Activated naive CD8-positive, alpha-beta T cell treated with anti-CD3 and anti-CD28 coated beads for 36 hours (primary cell): Measurements from ENCODE around the gene PINLYP. TPM values are rescaled to one million over a fixed set of nuclear protein-coding genes. Genes with fewer than 3 reads are reported as not detected.
"Not testable (repeated sequence)": the region's sequence is repeated elsewhere in the genome, so short reads cannot be mapped to it uniquely, and the experiment has no call there.

Experiments used
- DNase-seq: peaks from one replicate; pipeline ENCODE4 v3.0.0; 2021
- H3K27ac Mint-ChIP-seq: one replicate; pipeline ENCODE4 v1.8.0; 2022; ENCODE audit warnings: mild to moderate bottlenecking, moderate library complexity, mixed read lengths
- H3K27me3 Mint-ChIP-seq: one replicate; pipeline ENCODE4 v1.8.0; 2022; ENCODE audit warnings: mild to moderate bottlenecking, mixed read lengths
- H3K36me3 Mint-ChIP-seq: one replicate; pipeline ENCODE4 v1.8.0; 2021; ENCODE audit warnings: mild to moderate bottlenecking, mixed read lengths
- H3K4me1 Mint-ChIP-seq: one replicate; pipeline ENCODE4 v1.8.0; 2021; ENCODE audit warnings: mixed read lengths
- H3K4me3 Mint-ChIP-seq: one replicate; pipeline ENCODE4 v1.8.0; 2022; ENCODE audit warnings: mild to moderate bottlenecking, moderate library complexity, mixed read lengths
- H3K9me3 Mint-ChIP-seq: one replicate; pipeline ENCODE4 v1.8.0; 2022; ENCODE audit warnings: mixed read lengths
- total RNA-seq, 2 experiments: library from RNA; stranded (reverse); gene quantifications; one replicate each; pipeline ENCODE4 v1.2.3, GENCODE V29; 2021

PINLYP gene
- total RNA-seq, 2 experiments from 2014 or later, result 14.3 to 16.8 TPM

DNA sequence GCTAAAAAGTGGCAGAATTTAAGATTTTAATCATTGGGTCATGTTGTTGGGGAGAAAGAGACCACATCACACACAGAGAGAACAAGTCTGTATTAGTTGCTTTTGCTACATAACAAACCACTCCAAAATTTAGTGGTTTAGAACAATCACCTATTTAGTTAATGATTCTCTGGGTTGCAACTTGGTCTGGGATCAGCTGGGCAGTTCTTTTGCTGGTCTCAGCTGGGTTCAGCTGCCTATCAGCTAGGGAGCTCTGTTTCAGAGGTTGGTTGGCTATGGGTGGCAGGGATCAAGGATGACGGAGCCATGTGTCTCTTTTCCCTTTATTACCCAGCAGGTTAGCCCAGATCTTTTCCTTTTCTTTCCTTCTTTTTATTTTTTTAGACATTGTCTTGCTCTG is 8.9 kb downstream of the PINLYP start:
- Mint-ChIP-seq H3K9me3 (no peaks in the 10 kb centered on the region), H3K4me1 (peaks cover 18% of the 10 kb centered on the region), H3K27me3 (no peaks in the 10 kb centered on the region), H3K27ac (peak overlapping the region; percentile 69), H3K36me3 (peaks cover 22% of the 10 kb centered on the region), H3K4me3 (no peak overlapping the region)
- DNase-seq, result no peak

DNA sequence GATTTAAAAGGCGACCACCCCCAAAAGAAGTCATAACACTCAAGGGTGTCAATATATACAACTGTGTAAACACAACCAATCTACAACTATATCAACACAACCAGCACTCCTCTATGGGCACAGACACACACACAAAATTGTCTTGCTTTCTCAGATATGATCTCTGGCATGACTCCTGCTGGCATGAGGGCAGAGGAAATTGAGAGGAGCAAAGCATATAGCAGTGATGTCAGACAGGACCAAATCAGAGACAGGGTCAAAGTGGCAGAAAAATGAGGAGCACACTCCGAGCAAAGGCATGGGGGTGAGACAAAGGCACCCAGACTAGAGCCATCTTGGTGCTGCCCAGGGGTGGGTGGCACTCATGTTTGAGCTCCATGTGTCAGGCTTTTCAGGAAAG is 10.7 kb downstream of the PINLYP start:
- Mint-ChIP-seq H3K9me3 (no peaks in the 10 kb centered on the region), H3K27ac (no peak overlapping the region), H3K4me1 (peaks cover 20% of the 10 kb centered on the region), H3K4me3 (no peak overlapping the region), H3K27me3 (no peaks in the 10 kb centered on the region), H3K36me3 (peaks cover 31% of the 10 kb centered on the region)
- DNase-seq, result no peak

DNA sequence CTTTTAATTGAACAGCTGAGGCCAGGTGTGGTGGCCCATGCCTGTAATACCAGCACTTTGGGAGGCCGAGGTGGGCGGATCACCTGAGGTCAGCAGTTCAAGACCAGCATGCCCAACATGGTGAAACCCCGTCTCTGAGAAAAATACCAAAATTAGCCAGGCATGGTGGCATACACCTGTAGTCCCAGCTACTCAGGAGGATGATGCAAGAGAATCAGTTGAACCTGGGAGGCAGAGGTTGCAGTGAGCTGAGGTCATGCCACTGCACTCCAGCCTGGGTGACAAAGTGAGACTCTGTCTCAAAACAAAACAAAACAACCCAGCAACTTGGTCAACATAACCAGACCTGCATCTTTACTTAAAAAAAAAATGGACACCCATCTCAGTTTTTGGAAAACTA is 11.4 kb downstream of the PINLYP start:
- Mint-ChIP-seq H3K36me3 (peaks cover 31% of the 10 kb centered on the region), H3K4me1 (peaks cover 13% of the 10 kb centered on the region)
- H3K27me3 Mint-ChIP-seq, H3K4me3 Mint-ChIP-seq, H3K27ac Mint-ChIP-seq, H3K9me3 Mint-ChIP-seq, DNase-seq: not testable (repeated sequence)

DNA sequence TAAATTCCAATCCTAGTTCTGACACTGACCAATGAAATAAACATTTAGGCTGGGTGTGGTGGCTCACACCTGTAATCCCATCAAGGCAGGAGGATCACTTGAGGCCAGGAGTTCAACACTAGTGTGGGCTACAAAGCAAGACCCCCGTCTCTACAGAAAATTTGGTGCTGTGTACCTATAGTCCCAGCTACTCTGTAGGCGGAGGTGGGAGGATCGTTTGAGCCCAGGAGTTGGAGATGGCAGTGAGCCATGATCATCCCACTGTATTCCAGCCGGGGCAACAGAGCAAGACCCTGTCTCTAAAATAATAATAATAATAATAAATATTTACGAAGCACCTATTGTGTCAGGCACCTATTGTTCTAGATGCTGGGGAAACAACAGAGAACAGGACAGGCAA is 13.7 kb downstream of the PINLYP start:
- no peaks in the 10 kb centered on the region for H3K9me3 Mint-ChIP-seq
- H3K27me3 Mint-ChIP-seq, result no peaks in the 10 kb centered on the region
- peaks cover 41% of the 10 kb centered on the region for H3K36me3 Mint-ChIP-seq
- no peak overlapping the region for H3K4me3 Mint-ChIP-seq
- DNase-seq, result no peak
- peak overlapping the region; percentile 66 for H3K27ac Mint-ChIP-seq
- peaks cover 21% of the 10 kb centered on the region for H3K4me1 Mint-ChIP-seq

DNA sequence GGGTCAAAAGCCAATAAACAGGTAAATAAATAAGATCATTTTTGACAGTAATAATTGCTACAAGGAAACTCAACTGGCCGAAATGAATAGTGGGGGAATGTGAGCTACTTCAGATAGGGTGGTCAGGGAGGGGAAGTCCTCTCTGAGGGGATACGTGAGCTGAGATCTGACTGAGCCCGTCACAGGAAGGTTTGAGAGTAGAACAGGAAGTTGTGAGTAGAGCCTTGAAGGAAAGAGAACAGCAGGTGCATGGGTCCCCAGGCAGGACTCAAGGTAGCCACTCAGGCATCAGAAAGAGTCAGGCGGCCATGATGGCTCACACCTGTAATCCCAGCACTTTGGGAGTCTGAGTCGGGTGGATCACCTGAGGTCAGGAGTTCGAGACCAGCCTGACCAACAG is 14.1 kb downstream of the PINLYP start:
- Mint-ChIP-seq H3K4me1 (peaks cover 20% of the 10 kb centered on the region), H3K9me3 (no peaks in the 10 kb centered on the region), H3K4me3 (no peak overlapping the region), H3K27ac (peak overlapping the region; percentile 66), H3K36me3 (peaks cover 39% of the 10 kb centered on the region), H3K27me3 (no peaks in the 10 kb centered on the region)
- no peak for DNase-seq

DNA sequence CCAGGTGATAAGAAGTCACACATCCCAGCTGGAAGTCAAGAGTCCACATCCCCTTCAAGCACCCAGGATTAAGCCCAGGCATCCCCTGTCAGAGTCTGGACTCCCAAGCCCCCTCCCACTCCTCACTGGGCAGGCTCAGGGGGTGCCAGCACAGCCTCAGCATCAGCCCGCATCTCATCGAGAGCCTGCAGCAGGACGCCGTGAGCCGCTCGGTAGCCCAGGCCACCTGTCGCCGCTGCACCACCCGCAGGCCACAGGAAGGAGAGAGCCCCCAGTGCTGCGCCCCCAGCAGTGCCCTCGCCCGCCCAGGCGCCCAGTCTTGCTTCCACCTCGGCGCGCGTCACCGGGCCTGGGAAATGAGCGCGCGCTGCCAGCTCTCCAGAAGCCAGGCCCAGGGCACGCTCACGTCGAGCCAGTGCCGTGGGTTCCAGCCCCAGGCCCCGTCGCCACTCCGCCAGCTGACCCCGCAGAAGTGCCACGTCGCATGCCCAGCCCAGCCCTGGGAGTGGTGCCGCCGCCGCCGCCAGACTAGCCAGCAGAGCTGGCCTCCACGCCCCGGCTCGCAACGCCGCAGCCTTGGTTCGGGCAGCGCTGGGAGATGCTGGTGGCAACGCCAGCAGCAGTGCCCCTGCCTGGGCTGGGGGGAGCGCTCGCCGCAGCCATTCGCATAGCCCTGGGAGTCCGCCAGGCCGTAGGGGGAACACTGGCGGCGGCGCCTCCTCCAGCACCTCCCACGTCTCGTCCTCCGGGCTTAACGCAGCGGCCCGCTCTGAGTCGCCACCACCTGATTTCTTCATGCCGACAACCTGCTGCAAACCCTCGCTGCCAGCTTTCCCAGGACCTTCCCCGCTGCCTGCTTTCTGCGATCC is 16.5 kb downstream of the PINLYP start:
- Mint-ChIP-seq H3K27ac (peak overlapping the region; percentile 69), H3K4me1 (peaks cover 20% of the 10 kb centered on the region), H3K27me3 (no peaks in the 10 kb centered on the region), H3K4me3 (no peak overlapping the region), H3K36me3 (peaks cover 23% of the 10 kb centered on the region), H3K9me3 (no peaks in the 10 kb centered on the region)
- DNase-seq, result no peak

DNA sequence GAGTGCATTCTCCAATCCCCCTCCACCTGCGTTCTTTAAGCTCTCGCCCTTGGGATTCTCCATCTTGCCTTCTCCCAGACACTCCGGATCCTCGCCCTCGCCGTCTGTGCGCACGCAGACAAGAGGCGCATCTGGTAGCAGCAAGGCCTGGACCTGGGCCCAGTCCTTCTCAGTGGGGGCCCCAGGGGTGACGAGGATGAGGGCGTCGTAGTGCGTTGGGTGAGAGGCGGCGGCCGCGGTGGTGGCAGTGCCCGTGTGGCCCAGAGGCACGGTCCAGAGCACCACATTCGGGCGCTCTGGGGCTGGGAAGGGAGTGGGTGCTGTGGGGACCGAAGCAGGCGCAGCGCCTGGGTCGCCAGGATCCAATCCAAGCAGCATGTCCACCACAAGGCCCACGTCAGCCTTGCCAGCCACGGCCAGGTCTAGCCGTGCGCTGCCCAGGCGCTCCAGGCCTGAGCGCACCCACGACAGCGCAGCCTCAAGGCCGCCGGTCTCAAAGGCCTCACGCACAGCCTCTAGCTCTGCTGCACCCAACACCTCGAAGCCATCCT is 17.3 kb downstream of the PINLYP start:
- peaks cover 27% of the 10 kb centered on the region for H3K36me3 Mint-ChIP-seq
- peak overlapping the region; percentile 69 for H3K27ac Mint-ChIP-seq
- peaks cover 27% of the 10 kb centered on the region for H3K4me1 Mint-ChIP-seq
- H3K27me3 Mint-ChIP-seq, result no peaks in the 10 kb centered on the region
- no peak overlapping the region for H3K4me3 Mint-ChIP-seq
- DNase-seq, result no peak
- H3K9me3 Mint-ChIP-seq, result no peaks in the 10 kb centered on the region

DNA sequence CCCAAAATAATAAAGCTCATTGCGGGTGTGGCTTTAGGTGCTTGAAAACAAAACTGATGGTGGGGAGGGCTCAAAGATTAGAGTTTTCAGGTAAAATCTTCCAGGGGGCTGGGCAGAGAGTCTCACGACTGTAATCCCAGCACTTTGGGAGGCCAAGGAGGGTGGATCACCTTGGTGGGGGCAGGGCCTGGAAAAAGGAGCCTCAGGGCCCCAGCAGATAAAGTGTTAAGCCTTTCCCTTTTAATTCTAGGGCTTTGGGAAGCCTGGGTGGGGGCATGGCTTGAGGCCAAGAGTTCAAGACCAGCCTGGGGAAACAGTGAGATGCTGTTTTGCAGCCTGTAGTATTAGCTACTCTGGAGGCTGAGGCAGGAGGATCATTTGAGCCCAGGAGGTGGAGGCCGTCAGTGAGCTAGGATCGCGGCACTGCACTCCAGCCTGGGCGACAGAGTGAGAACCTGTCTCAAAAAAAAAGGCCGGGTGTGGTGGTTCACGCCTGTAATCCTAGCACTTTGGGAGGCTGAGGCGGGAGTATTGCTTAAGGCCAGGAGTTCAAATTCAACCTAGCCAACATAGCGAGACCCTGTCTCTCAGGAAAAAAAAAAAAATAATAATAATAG is 18.6 kb downstream of the PINLYP start:
- H3K4me1 Mint-ChIP-seq, result peaks cover 36% of the 10 kb centered on the region
- H3K4me3 Mint-ChIP-seq, result peak overlapping the region; percentile 100
- no peak for DNase-seq
- H3K9me3 Mint-ChIP-seq, result no peaks in the 10 kb centered on the region
- H3K27me3 Mint-ChIP-seq, result no peaks in the 10 kb centered on the region
- H3K36me3 Mint-ChIP-seq, result peaks cover 24% of the 10 kb centered on the region
- peak overlapping the region; percentile 50 for H3K27ac Mint-ChIP-seq

DNA sequence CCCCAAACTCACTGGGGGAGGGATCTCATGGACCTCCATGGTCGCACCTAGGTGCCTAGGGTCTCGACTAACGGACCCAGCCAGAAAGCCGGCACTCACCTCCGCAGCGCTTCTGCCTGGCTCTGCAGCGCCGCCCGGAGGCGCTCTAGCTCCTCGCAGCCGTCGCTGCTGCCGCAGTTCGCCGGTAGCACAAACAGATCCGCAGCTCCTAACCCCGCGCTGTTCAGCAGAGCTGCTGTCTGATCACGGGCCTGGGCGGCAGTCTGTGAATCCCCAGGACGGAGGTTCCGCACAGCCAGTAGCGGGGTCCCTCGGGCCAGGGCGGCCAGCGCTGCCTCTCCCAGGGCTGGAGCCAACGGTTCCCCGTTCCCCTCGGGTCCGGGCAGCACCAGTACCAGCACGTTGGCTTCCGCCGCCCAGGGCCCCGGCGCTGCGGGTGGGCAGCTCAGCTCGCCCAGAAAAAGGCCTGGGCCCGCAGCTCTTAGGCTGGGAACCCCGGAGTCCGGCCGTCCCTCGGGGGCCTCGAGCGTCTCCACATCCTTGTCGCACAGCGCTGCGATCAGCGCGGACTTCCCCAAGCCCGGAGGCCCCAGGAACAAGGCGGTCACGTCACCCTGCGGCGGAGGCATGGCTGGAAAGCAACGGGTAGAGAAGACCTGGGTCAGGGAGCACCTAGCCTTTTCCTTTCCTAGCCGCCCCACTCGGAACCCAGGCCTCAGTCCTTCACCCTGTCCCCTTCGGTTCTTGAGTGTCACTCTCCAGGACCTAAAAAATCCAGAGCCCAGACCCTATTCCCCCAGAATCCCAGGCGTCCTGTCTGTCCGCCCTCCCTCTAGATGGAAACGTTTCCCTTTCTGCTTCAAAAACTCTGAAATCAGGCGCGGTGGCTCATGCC is 19.4 kb downstream of the PINLYP start:
- peak; percentile 80 for DNase-seq
- Mint-ChIP-seq H3K9me3 (no peaks in the 10 kb centered on the region), H3K4me3 (peak overlapping the region; percentile 100), H3K27me3 (no peaks in the 10 kb centered on the region), H3K36me3 (peaks cover 20% of the 10 kb centered on the region), H3K4me1 (peaks cover 30% of the 10 kb centered on the region), H3K27ac (peak overlapping the region; percentile 98)

DNA sequence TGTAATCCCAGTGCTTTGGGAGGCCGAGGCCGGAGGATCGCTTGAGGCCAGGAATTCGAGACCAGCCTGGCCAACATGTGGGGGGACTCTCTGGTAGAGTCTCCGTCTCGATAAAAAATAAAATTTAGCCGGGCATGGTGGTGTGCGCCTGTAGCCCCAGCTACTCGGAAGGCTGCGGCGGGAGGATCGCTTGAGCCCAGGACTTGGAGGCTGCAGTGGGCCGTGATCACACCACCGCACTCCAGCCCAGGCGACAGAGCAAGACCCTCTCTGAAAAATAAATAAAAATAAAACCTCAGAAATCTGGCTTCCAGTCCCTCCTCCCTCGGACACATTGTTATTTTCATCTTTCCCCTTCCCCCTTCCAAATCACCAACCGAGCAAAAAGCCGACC is 20.0 kb downstream of the PINLYP start:
- Mint-ChIP-seq H3K27me3 (no peaks in the 10 kb centered on the region), H3K9me3 (no peaks in the 10 kb centered on the region), H3K27ac (peak overlapping the region; percentile 98), H3K36me3 (peaks cover 19% of the 10 kb centered on the region), H3K4me1 (peaks cover 28% of the 10 kb centered on the region), H3K4me3 (peak overlapping the region; percentile 100)
- peak; percentile 29 for DNase-seq

DNA sequence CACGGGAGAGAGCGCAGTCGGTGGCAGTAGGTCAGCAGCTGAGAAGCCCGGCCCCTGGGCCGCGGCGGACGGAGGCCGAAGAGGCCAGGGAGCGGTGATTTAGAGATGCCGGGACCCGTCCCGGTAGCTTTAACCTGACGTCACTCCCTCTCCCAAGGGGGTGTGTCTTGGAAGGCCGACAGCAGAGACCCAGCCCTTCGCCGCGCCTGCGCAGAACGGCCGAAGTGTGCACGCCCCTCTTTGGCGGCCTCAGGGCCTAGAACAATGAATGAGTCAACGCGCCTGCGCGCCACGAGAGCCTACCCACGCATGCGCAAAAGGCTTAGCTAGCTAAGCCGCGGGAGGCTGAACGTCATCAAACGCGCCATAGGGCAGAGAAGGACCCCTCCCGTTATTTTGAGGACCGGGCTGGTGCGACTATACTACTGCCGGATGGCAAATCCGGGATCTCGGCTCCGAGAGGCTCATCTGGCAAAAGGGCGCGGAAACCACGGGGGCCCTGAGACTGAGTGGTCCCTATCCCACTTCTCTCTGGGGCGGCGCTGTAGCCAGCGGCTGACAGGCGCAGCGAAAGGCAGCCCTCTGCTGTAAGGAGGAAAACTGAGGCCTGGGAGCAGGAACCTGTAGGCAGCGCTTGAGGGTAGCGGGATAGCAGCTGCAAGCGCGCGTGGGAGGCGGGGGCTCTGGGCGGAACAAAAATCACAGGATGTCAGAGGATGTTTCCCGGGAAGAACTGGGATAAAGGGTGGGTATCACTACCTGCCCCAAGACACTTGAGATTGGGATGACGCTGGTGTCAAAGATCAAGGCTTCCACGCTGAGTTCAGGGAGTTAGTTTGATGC is 20.6 kb downstream of the PINLYP start, which contains the start of the genes IRGQ and ZNF576:
IRGQ (minus strand) TSS at position 136 of the 843 bp plus-strand sequence. CDS start 796 bp downstream, outside the sequence.
ZNF576 (plus strand) TSS at position 597 of the 843 bp plus-strand sequence. CDS start 514 bp downstream, outside the sequence.
- no peaks in the 10 kb centered on the region for H3K27me3 Mint-ChIP-seq
- peaks cover 26% of the 10 kb centered on the region for H3K4me1 Mint-ChIP-seq
- H3K27ac Mint-ChIP-seq, result peak within 1 kb of the TSS; percentile 98
- peaks cover 14% of the 10 kb centered on the region for H3K36me3 Mint-ChIP-seq
- H3K4me3 Mint-ChIP-seq, result peak within 1 kb of the TSS; percentile 100
- DNase-seq, result peak; percentile 100
- no peaks in the 10 kb centered on the region for H3K9me3 Mint-ChIP-seq

DNA sequence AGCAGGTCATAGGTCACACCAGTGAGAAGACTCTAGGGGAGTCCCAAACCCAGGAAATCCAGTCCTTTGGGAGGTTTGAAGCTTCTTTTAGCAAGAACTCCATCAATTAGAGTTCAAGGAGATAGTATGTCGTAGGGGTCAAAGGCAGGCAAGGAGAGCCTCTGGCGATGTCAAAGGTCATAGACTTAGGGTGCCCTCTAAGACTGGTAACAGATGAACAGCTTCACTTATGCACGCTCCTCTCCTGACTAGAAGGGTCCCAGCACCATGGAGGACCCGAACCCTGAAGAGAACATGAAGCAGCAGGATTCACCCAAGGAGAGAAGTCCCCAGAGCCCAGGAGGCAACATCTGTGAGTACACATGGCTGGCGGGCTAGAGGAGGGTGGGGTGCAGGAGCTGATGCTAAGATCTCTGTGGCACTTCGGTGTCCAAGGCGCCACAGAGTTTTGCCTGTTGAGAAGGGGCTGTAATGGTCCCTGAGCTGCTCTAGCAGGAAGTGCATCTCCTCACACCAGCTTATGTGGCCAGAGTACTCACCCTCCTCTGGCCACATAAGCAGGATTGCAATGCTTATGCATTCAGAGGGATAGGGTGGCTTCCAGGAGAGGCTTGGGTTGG is 21.4 kb downstream of the PINLYP start:
- H3K36me3 Mint-ChIP-seq, result peaks cover 14% of the 10 kb centered on the region
- peak overlapping the region; percentile 98 for H3K27ac Mint-ChIP-seq
- H3K4me1 Mint-ChIP-seq, result peaks cover 26% of the 10 kb centered on the region
- H3K27me3 Mint-ChIP-seq, result no peaks in the 10 kb centered on the region
- no peak for DNase-seq
- H3K9me3 Mint-ChIP-seq, result no peaks in the 10 kb centered on the region
- H3K4me3 Mint-ChIP-seq, result peak overlapping the region; percentile 100

DNA sequence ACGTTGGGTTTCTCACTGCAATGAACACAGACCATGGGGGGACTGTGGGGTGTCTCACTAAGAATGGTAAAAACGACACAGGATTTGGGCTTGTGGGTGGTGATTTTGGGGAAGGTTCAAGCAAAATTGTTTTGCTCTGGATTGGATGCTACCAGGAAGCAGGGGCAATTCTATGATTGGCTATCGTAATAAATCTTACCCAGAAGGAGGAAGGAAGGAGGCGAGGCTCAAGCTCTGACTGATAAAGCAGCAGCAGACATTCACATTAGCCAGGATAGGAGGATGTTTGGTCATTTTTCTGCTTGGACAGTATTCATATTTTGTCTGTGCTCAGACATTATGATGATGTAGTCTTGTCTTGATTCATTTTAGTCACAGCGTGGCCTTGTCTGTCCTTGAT is 22.3 kb downstream of the PINLYP start:
- Mint-ChIP-seq H3K27me3 (no peaks in the 10 kb centered on the region), H3K4me3 (peak overlapping the region; percentile 100), H3K36me3 (peaks cover 12% of the 10 kb centered on the region), H3K9me3 (no peaks in the 10 kb centered on the region), H3K4me1 (peaks cover 24% of the 10 kb centered on the region), H3K27ac (peak overlapping the region; percentile 98)
- no peak for DNase-seq
